GM13976 (cell line): ENCODE results near the gene ADAM12.

ENCODE experiments used
- DNase-seq: peaks from one replicate; pipeline ENCODE4 v3.0.0; 2012; ENCODE audit warnings: low spot score
- in situ Hi-C: fragments of 300-500 bp; cut with MboI; formaldehyde crosslinking; loops from one replicate; pipeline ENCODE4 v1.12.0; 2022; ENCODE audit warnings: low sequenced_read_pairs, mixed read lengths, inconsistent platforms; ENCODE audit not compliant: unreplicated experiment
- TF ChIP-seq, protein P1 (sequence below): IDR thresholded peaks from 2 replicates; pipeline ENCODE4 v1.5.1; 2012; ENCODE audit warnings: borderline replicate concordance, mild to moderate bottlenecking; ENCODE audit not compliant: insufficient read depth; ENCODE audit errors: extremely low read depth, missing control alignments, control extremely low read depth

Gene ADAM12

DNA sequence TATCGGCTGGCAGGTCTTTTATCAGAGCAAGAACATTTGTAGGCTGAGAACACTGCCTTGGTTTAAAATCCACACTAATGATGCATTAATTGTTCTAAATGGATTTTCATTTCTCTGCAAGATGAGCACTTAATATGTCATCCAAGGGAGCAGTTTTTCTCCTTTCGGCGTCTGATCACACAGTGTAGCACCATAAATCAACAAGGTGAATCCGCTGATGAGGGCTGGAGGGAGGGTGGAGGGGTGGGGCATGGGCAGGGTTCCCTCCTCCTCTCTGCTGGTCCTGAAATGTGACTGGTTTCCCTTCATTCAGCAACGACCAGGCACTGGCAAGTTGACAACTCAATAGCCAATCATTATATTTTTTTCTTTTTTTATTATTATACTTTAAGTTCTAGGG, 45.6 kb downstream of the ADAM12 start:
- in situ Hi-C loops: no loop called here
- TF ChIP-seq, protein P1, sequence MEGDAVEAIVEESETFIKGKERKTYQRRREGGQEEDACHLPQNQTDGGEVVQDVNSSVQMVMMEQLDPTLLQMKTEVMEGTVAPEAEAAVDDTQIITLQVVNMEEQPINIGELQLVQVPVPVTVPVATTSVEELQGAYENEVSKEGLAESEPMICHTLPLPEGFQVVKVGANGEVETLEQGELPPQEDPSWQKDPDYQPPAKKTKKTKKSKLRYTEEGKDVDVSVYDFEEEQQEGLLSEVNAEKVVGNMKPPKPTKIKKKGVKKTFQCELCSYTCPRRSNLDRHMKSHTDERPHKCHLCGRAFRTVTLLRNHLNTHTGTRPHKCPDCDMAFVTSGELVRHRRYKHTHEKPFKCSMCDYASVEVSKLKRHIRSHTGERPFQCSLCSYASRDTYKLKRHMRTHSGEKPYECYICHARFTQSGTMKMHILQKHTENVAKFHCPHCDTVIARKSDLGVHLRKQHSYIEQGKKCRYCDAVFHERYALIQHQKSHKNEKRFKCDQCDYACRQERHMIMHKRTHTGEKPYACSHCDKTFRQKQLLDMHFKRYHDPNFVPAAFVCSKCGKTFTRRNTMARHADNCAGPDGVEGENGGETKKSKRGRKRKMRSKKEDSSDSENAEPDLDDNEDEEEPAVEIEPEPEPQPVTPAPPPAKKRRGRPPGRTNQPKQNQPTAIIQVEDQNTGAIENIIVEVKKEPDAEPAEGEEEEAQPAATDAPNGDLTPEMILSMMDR: no peak
- no peak for DNase-seq

DNA sequence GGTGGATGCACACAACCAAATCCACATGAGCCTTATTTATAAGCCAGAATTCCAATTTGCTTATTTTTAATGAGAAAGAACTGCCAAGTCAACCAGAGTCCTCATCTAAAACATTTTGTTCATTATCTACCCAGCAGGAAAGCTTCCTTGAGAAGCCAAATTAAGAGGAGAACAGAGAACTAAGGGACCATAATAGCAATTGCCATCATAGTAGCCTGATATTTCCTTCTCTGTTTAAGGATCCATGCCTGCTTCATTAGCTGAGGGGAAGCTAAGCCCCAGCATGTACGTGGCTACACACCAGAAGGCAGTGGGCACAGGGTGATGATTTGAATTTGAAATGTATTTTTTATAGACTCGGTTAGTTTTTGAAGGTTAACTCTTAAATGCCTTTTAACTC, 46.8 kb downstream of the ADAM12 start:
- TF ChIP-seq, protein P1: no peak
- in situ Hi-C loops: no loop called here
- no peak for DNase-seq

DNA sequence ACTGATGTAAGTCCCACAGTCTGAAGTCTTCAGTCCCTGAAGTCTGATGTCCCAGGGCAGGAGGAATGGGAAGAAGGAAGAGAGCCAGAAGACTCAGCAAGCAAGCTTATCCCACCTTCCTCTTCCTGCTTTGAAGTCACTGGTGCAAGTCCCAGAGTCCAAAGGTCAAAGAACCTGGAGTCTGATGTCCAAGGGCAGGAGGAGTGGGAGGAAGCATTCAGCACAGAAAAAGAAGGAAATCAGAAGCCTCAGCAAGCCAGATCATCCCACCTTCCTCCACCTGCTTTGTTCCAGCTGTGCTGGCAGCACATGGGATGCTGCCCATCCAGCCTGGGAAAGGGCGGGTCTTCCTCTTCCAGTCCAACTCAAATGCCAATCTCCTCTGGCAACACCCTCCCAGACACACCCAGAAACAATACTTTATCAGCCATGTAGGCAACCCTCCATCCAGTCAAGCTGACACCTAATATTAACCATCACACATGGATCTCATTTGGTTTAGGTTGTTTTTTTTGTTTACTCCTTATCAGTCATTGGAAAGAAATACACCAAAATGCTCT, 50.9 kb downstream of the ADAM12 start:
- TF ChIP-seq, protein P1: no peak
- no peak for DNase-seq
- in situ Hi-C loops: no loop called here

DNA sequence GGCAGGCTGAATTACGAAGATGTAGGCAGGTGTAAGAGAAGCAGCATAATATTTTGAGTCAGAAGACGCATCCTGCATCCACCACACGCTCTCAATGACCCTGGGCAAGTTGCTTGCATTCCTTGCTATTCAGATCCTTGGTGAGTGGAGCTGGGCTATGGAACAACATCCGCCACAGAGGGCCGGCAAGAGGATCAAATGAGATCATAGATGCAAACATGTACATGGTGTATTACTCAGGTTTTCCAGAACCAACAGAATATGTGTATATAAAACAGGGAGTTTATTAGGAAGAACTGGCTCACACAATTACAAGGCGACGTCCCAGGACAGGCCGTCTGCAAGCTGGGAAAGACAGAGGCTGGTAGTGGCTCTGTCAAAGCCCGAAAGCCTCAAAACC, 51.5 kb downstream of the ADAM12 start:
- in situ Hi-C loops: no loop called here
- TF ChIP-seq, protein P1: no peak
- no peak for DNase-seq

DNA sequence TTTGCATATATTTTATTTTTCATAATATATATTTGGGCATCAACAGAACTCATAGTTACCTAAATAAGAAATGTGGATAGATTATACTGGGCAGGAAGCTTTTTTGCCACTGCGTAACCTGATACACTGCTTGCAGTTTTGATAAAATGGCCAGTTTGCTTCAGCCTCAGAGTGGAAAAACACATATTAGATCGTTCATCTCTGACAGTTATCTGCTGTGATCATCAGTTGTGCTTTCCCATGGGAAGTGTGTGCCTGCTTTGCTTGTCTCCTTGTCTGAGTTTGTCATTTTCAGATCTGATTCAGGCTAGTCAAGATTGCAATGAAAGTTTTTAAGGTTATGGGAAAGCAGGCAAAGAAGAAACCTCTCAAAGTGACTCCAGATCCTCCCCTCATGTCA, 54.0 kb downstream of the ADAM12 start:
- in situ Hi-C loops: no loop called here
- DNase-seq: no peak
- TF ChIP-seq, protein P1: no peak

DNA sequence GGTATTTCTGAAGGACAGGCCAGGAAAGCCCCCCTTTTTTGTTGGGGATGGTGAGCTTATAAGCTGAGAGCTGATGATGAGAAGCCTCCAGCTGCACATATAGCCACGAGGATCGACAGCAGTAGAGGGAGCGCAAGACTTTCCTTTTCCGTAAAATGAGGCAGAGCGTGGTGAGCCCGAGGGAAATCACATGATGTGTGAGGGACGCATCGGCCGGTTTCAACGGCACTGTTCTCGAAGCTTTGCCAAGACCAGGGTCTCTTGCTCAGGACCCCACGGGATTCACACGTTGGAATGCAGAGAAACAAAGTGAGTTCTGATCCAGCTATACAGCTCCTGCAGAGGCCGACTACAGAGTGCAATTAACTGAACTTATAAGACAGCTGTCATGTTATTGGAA, 55.7 kb downstream of the ADAM12 start:
- no peak for DNase-seq
- TF ChIP-seq, protein P1: no peak
- in situ Hi-C loops: no loop called here

DNA sequence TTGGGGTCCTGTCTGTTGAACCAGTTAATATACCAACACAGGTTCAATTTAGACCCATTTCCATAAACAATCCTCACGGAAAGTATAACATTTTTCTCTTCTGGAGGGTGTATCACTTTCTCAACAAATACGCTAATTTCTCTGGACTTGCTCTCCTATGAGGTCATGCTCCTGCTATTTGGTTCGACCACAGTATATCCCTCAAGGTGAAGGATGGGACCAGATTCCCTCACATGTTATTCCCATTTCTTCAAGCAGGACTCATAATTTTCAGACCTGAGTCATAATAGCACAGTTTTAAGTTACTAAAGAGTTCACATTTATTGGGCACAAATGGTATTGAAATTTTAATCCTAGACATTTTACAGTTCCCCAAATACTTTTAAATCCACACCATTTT, 57.2 kb downstream of the ADAM12 start:
- TF ChIP-seq, protein P1: no peak
- in situ Hi-C loops: no loop called here
- no peak for DNase-seq
